HepG2 (cell line): ENCODE measurements around the gene PUS1. TPM values are rescaled to one million over a fixed set of nuclear protein-coding genes. Genes with fewer than 3 reads are reported as not detected.

Source experiments
- ATAC-seq: fragments of 200-7000 bp; cut with Tn5 transposase; 3 replicates; pipeline ENCODE4 v1.9.1; 2020; ENCODE audit warnings: mild to moderate bottlenecking, moderate library complexity
- BruUV-seq: library from RNA; stranded (reverse); fragments of 400-500 nt; replicated peaks from 2 replicates; lab custom pipeline; 2021; lab: Mats Ljungman, UMichigan
- CTCF ChIA-PET: fragments of 300-600 bp; formaldehyde crosslinking; extraction: SDS; loops from one replicate; lab custom pipeline; 2021; ENCODE audit warnings: low total read pairs, inconsistent platforms, low intra/inter-chr PET ratio; lab: Yijun Ruan, JAX
- POLR2A ChIA-PET: fragments of 350-600 bp; sonication (Branson Sonifier 250); formaldehyde crosslinking; loops from one replicate; lab custom pipeline; 2020; ENCODE audit warnings: antibody characterized with exemption, inconsistent platforms; lab: Yijun Ruan, JAX
- DNase-seq: peaks from one replicate; pipeline ENCODE4 v3.0.0-alpha.2; 2015; ENCODE audit warnings: low spot score
- FAIRE-seq: peaks from 3 replicates; lab custom pipeline; 2011; peaks lifted over from hg19 to GRCh38; lab: Jason Lieb, UNC
- H2AFZ ChIP-seq: one replicate; pipeline ENCODE4 v1.6.1; 2011; ENCODE audit warnings: low read length, inconsistent platforms
- H3K27ac ChIP-seq: fragments of 300-600 bp; 3 replicates; pipeline ENCODE4 v1.8.0; 2011; ENCODE audit warnings: mixed run types, mild to moderate bottlenecking, mixed read lengths, low read length, inconsistent platforms; ENCODE audit not compliant: insufficient read depth; ENCODE audit errors: extremely low read length
- H3K27me3 ChIP-seq, 2 experiments: fragments of 200-600 bp in 1 of 2; 2 replicates in 1 of 2; 3 replicates in 1 of 2; pipeline versions ENCODE4 v1.6.0 to v1.8.0; 2011; ENCODE audit warnings: low read length in 2 of 2, mild to moderate bottlenecking in 2 of 2, moderate library complexity in 2 of 2, inconsistent platforms in 1 of 2; ENCODE audit not compliant: insufficient read depth in 2 of 2, control insufficient read depth in 1 of 2
- H3K36me3 ChIP-seq, 2 experiments: fragments of 200-600 bp in 1 of 2; replicated peaks in 1 of 2; 2 replicates in 1 of 2; 3 replicates in 1 of 2; pipeline versions ENCODE4 v1.5.1 to v1.8.0; 2011; ENCODE audit warnings: low read length in 2 of 2, inconsistent platforms in 1 of 2; ENCODE audit not compliant: insufficient read depth in 2 of 2, control insufficient read depth in 1 of 2
- H3K4me1 ChIP-seq: 2 replicates; pipeline ENCODE4 v1.5.1; 2012; ENCODE audit warnings: low read length, inconsistent platforms; ENCODE audit not compliant: insufficient read depth
- H3K4me2 ChIP-seq: 2 replicates; pipeline ENCODE4 v1.6.0; 2011; ENCODE audit warnings: low read depth, low read length, inconsistent platforms
- H3K4me3 ChIP-seq, 3 experiments: fragments of 200-600 bp in 1 of 3; sonication (generic), shearing (Covaris generic) in 1 of 3; replicated peaks in 1 of 3; 2 replicates each; pipeline ENCODE4 v1.5.1; 2011 to 2016; ENCODE audit warnings: low read length in 3 of 3, inconsistent platforms in 2 of 3, low read depth in 2 of 3, mild to moderate bottlenecking in 2 of 3, control low read depth in 1 of 3, mixed read lengths in 1 of 3; ENCODE audit not compliant: insufficient read depth in 1 of 3
- H3K79me2 ChIP-seq: one replicate; pipeline ENCODE4 v1.6.1; 2011; ENCODE audit warnings: low read length, inconsistent platforms; ENCODE audit not compliant: insufficient read depth
- H3K9ac ChIP-seq: 2 replicates; pipeline ENCODE4 v1.6.0; 2011; ENCODE audit warnings: mild to moderate bottlenecking, low read depth, low read length, inconsistent platforms; ENCODE audit not compliant: insufficient read depth
- H3K9me3 ChIP-seq: 2 replicates; pipeline ENCODE4 v1.5.1; 2012; ENCODE audit warnings: mild to moderate bottlenecking, low read length
- H4K20me1 ChIP-seq: 2 replicates; pipeline ENCODE4 v1.6.0; 2011; ENCODE audit warnings: inconsistent platforms, mild to moderate bottlenecking, low read length, moderate library complexity; ENCODE audit not compliant: insufficient read depth
- ESRRA ChIP-seq: sonication (generic); formaldehyde crosslinking; IDR thresholded peaks from 2 replicates; pipeline ENCODE4 v1.5.1; 2020; ENCODE audit warnings: mild to moderate bottlenecking, low read depth, missing genetic modification reagents
- MED1 ChIP-seq: sonication (generic); formaldehyde crosslinking; IDR thresholded peaks from 2 replicates; pipeline ENCODE4 v1.4.0; 2020; ENCODE audit warnings: missing genetic modification reagents
- NBN ChIP-seq: fragments of 450-650 bp; conservative IDR thresholded peaks from 2 replicates; pipeline ENCODE4 v1.6.1; 2017
- PHF8 ChIP-seq: sonication (generic); formaldehyde crosslinking; IDR thresholded peaks from 2 replicates; pipeline ENCODE4 v1.5.0; 2020; ENCODE audit warnings: missing genetic modification reagents
- POLR2A ChIP-seq, 2 experiments: IDR thresholded peaks; 2 replicates each; pipeline ENCODE4 v1.6.1; 2011; ENCODE audit warnings: low read depth in 2 of 2, low read length in 2 of 2, mild to moderate bottlenecking in 1 of 2, moderate library complexity in 1 of 2; ENCODE audit not compliant: insufficient read depth in 1 of 2
- POLR2AphosphoS5 ChIP-seq: IDR thresholded peaks from 2 replicates; pipeline ENCODE4 v1.6.1; 2012; ENCODE audit warnings: low read depth, low read length
- PPARG ChIP-seq: conservative IDR thresholded peaks from 2 replicates; pipeline ENCODE4 v1.6.1; 2016; ENCODE audit warnings: missing biosample characterization, missing genetic modification reagents
- TSC22D2 ChIP-seq: sonication (generic); formaldehyde crosslinking; IDR thresholded peaks from 2 replicates; pipeline ENCODE4 v1.5.1; 2020; ENCODE audit warnings: missing genetic modification reagents, mild to moderate bottlenecking, borderline replicate concordance
- ZNF337 ChIP-seq: sonication (generic); formaldehyde crosslinking; IDR thresholded peaks from 2 replicates; pipeline ENCODE4 v1.5.1; 2020; ENCODE audit warnings: missing genetic modification reagents, low read depth, mild to moderate bottlenecking, borderline replicate concordance
- ZNF557 ChIP-seq: sonication (generic); formaldehyde crosslinking; IDR thresholded peaks from 2 replicates; pipeline ENCODE4 v1.4.0; 2020; ENCODE audit warnings: missing genetic modification reagents
- WGBS: methylation state at CpG from one replicate; pipeline ENCODE4 v1.1.6; 2017; ENCODE audit warnings: low lambda C conversion rate; 5-methylcytosine and 5-hydroxymethylcytosine counted together
- in situ Hi-C: cut with HindIII; loops from 2 replicates; pipeline ENCODE4 v1.10.0; 2017; ENCODE audit warnings: low pct_unique_long_range_greater_than_20kb; ENCODE audit not compliant: extremely low pct_ligation_motif_present
- intact Hi-C: fragments of 100-400 bp; cut with micrococcal nuclease; formaldehyde crosslinking; loops from one replicate; pipeline ENCODE4 v1.10.0; 2022; ENCODE audit not compliant: unreplicated experiment
- polyA plus RNA-seq, 8 experiments: library from polyadenylated mRNA; depleted of rRNA in 3 of 8; stranded (reverse) in 7 of 8; unstranded in 1 of 8; fragments of >200 nt; fragmentation: Illumina TruSeq in 4 of 8; extraction: Trizol in 4 of 8; gene quantifications; 2 replicates each; pipeline versions ENCODE4 v1.2.1 to v1.2.3, GENCODE V29; 2011 to 2016; ENCODE audit warnings: low read depth in 4 of 8, missing spikeins in 1 of 8, mixed read lengths in 1 of 8; ENCODE audit not compliant: insufficient read depth in 1 of 8
- total RNA-seq, 5 experiments: library from RNA; depleted of rRNA; stranded (reverse); fragments of >200 nt; fragmentation: Illumina TruSeq; extraction: Trizol; gene quantifications; 2 replicates each; pipeline ENCODE4 v1.2.3, GENCODE V29; 2016; ENCODE audit warnings: low read depth in 1 of 5
- TF ChIP-seq, protein P1 (sequence below): sonication (generic); formaldehyde crosslinking; IDR thresholded peaks from 2 replicates; pipeline ENCODE4 v1.4.0; 2020; ENCODE audit warnings: mild to moderate bottlenecking, missing genetic modification reagents, borderline replicate concordance
- TF ChIP-seq, protein P2 (sequence below): sonication (generic); formaldehyde crosslinking; IDR thresholded peaks from 2 replicates; pipeline ENCODE4 v1.5.1; 2020; ENCODE audit warnings: missing genetic modification reagents, mild to moderate bottlenecking, borderline replicate concordance

Gene PUS1
- total and polyA plus RNA-seq, 2 of the 13 experiments (the other 11 are each of a cell fraction or from before 2014, with no cell fraction given), result 19.2 to 24.7 TPM

DNA sequence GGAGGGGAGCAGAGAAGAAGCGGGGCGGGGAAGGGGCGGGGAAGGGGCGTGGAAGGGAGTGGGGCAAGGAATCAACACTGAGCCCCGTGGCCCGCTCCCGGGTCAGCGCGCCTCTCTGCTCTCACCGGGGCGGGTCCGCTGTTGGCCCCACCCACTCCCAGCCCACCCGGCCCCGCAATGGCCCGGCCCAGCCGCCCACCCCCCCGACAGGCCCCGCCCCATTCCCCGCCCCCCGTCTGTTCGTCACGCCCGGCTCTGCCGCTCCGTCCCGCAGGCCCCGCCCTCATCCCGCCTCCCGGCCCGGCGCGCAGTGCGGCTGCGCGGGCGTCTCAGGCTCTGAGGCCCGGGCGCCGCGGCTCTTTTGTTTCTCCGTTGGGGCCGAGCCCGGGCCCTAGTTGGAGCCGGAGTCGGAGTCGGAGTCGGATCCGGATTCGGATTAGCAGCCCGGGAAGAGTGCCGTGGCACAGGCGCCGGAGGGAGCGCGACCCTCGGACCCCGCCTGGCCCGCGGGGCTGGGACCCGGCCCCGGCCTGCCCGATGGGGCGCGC lies 34.7 kb upstream of the PUS1 start, which contains the start of gene ULK1:
ULK1 (plus strand) TSS at position 310 of the 548 bp plus-strand sequence. CDS start 380 bp downstream, outside the sequence.
- in situ Hi-C loops, result no loop called here
- Histone ChIP-seq H3K36me3 (peaks cover 1 to 5% of the 10 kb centered on the region in 2 experiments; a peak in 3 of 5 replicates), H4K20me1 (peaks cover 13% of the 10 kb centered on the region; the same call in 1 of the 2 replicates), H3K27ac (peak within 1 kb of the TSS; percentile 79), H2AFZ (peak within 1 kb of the TSS; percentile 58), H3K4me2 (peak within 1 kb of the TSS; percentile 89), H3K4me1 (peaks cover 24% of the 10 kb centered on the region), H3K4me3 (peak within 1 kb of the TSS; percentile 66 to 82 (median 72)), H3K9ac (peak within 1 kb of the TSS; percentile 77), H3K27me3 (peaks cover 2 to 3% of the 10 kb centered on the region in 2 experiments; a peak in 4 of 5 replicates), H3K79me2 (peaks cover 8% of the 10 kb centered on the region), H3K9me3 (no peaks in the 10 kb centered on the region)
- DNase-seq (peak; percentile 70), FAIRE-seq (no peak), ATAC-seq (peak; percentile 43)
- no TSS peak for BruUV-seq
- ChIA-PET CTCF (no interaction called here), POLR2A (interaction anchor here (1.9 kb wide), 1 partner anchor 32 kb away, joined by 11 read pairs; no protein-coding TSS in a partner anchor)
- WGBS, result 2% methylated on average over 29 of the region's 64 CpGs
- intact Hi-C loops, result loop anchor here (10.0 kb wide), 1 partner anchor 60 kb away; no protein-coding TSS in a partner anchor
- TF ChIP-seq ESRRA (CRISPR knock-in tag), result no peak
- no peak for TF ChIP-seq MED1
- no peak for TF ChIP-seq TSC22D2 (CRISPR knock-in tag)
- TF ChIP-seq, protein P1, sequence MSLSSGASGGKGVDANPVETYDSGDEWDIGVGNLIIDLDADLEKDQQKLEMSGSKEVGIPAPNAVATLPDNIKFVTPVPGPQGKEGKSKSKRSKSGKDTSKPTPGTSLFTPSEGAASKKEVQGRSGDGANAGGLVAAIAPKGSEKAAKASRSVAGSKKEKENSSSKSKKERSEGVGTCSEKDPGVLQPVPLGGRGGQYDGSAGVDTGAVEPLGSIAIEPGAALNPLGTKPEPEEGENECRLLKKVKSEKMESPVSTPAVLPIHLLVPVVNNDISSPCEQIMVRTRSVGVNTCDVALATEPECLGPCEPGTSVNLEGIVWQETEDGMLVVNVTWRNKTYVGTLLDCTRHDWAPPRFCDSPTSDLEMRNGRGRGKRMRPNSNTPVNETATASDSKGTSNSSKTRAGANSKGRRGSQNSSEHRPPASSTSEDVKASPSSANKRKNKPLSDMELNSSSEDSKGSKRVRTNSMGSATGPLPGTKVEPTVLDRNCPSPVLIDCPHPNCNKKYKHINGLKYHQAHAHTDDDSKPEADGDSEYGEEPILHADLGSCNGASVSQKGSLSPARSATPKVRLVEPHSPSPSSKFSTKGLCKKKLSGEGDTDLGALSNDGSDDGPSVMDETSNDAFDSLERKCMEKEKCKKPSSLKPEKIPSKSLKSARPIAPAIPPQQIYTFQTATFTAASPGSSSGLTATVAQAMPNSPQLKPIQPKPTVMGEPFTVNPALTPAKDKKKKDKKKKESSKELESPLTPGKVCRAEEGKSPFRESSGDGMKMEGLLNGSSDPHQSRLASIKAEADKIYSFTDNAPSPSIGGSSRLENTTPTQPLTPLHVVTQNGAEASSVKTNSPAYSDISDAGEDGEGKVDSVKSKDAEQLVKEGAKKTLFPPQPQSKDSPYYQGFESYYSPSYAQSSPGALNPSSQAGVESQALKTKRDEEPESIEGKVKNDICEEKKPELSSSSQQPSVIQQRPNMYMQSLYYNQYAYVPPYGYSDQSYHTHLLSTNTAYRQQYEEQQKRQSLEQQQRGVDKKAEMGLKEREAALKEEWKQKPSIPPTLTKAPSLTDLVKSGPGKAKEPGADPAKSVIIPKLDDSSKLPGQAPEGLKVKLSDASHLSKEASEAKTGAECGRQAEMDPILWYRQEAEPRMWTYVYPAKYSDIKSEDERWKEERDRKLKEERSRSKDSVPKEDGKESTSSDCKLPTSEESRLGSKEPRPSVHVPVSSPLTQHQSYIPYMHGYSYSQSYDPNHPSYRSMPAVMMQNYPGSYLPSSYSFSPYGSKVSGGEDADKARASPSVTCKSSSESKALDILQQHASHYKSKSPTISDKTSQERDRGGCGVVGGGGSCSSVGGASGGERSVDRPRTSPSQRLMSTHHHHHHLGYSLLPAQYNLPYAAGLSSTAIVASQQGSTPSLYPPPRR (CRISPR knock-in tag), result no peak
- TF ChIP-seq ZNF557 (CRISPR knock-in tag), result no peak
- no peak for TF ChIP-seq NBN
- peak; percentile 75 for TF ChIP-seq POLR2AphosphoS5
- TF ChIP-seq, protein P2, sequence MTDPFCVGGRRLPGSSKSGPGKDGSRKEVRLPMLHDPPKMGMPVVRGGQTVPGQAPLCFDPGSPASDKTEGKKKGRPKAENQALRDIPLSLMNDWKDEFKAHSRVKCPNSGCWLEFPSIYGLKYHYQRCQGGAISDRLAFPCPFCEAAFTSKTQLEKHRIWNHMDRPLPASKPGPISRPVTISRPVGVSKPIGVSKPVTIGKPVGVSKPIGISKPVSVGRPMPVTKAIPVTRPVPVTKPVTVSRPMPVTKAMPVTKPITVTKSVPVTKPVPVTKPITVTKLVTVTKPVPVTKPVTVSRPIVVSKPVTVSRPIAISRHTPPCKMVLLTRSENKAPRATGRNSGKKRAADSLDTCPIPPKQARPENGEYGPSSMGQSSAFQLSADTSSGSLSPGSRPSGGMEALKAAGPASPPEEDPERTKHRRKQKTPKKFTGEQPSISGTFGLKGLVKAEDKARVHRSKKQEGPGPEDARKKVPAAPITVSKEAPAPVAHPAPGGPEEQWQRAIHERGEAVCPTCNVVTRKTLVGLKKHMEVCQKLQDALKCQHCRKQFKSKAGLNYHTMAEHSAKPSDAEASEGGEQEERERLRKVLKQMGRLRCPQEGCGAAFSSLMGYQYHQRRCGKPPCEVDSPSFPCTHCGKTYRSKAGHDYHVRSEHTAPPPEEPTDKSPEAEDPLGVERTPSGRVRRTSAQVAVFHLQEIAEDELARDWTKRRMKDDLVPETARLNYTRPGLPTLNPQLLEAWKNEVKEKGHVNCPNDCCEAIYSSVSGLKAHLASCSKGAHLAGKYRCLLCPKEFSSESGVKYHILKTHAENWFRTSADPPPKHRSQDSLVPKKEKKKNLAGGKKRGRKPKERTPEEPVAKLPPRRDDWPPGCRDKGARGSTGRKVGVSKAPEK (CRISPR knock-in tag), result no peak
- TF ChIP-seq PPARG (CRISPR knock-in tag), result no peak
- no peak for TF ChIP-seq ZNF337
- peak; percentile 78 for TF ChIP-seq PHF8 (CRISPR knock-in tag)
- TF ChIP-seq POLR2A (IDR thresholded peaks at IDR 0.05; ENCODE audit: insufficient read depth in 1 of 2, low read depth in 2 of 2, low read length in 2 of 2), result peak; percentile 67 to 69
